PC-3 (cell line): ENCODE results near the gene PSRC1.
"Not testable (repeated sequence)": the region's sequence is repeated elsewhere in the genome, so short reads cannot be mapped to it uniquely, and the experiment has no call there.

Experiments used
- CTCF ChIP-seq: fragments of 300-600 bp; sonication (generic); conservative IDR thresholded peaks from 2 replicates; pipeline ENCODE4 v1.5.1; 2017; ENCODE audit warnings: antibody characterized with exemption, low read depth, mild to moderate bottlenecking, low read length
- EZH2 ChIP-seq: fragments of 300-600 bp; sonication (generic); IDR thresholded peaks from one replicate; pipeline ENCODE4 v1.6.1; 2017; ENCODE audit warnings: antibody characterized with exemption, mild to moderate bottlenecking, low read length; ENCODE audit not compliant: unreplicated experiment
- EZH2phosphoT487 ChIP-seq: fragments of 300-600 bp; sonication (generic); IDR thresholded peaks from 2 replicates; pipeline ENCODE4 v1.6.1; 2018; ENCODE audit warnings: mild to moderate bottlenecking, antibody characterized with exemption, low read length, borderline replicate concordance

- not testable (repeated sequence) for TF ChIP-seq CTCF, EZH2phosphoT487, EZH2
Observed at GRCh38 chr1:109305991-109306390, 23.0 kb upstream of the PSRC1 start.
